Transverse colon (tissue), 4 donors: ENCODE data around the gene DPYD. TPM values are rescaled to one million over a fixed set of nuclear protein-coding genes. Genes with fewer than 3 reads are reported as not detected.
A peak's percentile ranks its signal among the peaks of the same experiment; 100 is the strongest.

Experiments
- DNase-seq: peaks from one replicate; pipeline ENCODE4 v3.0.0-alpha.2; 2019
- H3K27ac ChIP-seq, 4 donors: fragments of 200-600 bp; sonication (generic); 2 replicates each; pipeline ENCODE4 v1.5.1; 2016 to 2018; ENCODE audit warnings: inconsistent platforms in 4 of 4
- H3K27me3 ChIP-seq: fragments of 200-600 bp; sonication (generic); 2 replicates; pipeline ENCODE4 v1.5.1; 2017; ENCODE audit warnings: inconsistent platforms
- H3K36me3 ChIP-seq, 4 donors: fragments of 200-600 bp; sonication (generic); 2 replicates each; pipeline ENCODE4 v1.5.1; 2017 to 2019; ENCODE audit warnings: inconsistent platforms in 4 of 4
- H3K4me1 ChIP-seq, 4 donors: fragments of 200-600 bp; sonication (generic); 2 replicates each; pipeline ENCODE4 v1.5.1; 2017 to 2020; ENCODE audit warnings: inconsistent platforms in 4 of 4
- H3K4me3 ChIP-seq, 4 donors: fragments of 200-600 bp; sonication (generic); 1 replicate in 1 of 4; 2 replicates in 3 of 4; pipeline versions ENCODE4 v1.5.1 to v1.6.1; 2017 to 2019; ENCODE audit warnings: inconsistent platforms in 4 of 4
- H3K9me3 ChIP-seq, 2 donors: fragments of 200-600 bp; sonication (generic); 2 replicates each; pipeline ENCODE4 v1.5.1; 2017 to 2019; ENCODE audit warnings: inconsistent platforms in 2 of 2
- EP300 ChIP-seq: sonication (generic); formaldehyde crosslinking; IDR thresholded peaks from one replicate; pipeline ENCODE4 v1.6.1; 2017; ENCODE audit warnings: antibody characterized with exemption, low read depth
- POLR2A ChIP-seq: fragments of 450-650 bp; IDR thresholded peaks from one replicate; pipeline ENCODE4 v1.6.1; 2016; ENCODE audit warnings: antibody characterized with exemption, mild to moderate bottlenecking, moderate library complexity
- POLR2AphosphoS5 ChIP-seq, 3 donors: sonication (generic); formaldehyde crosslinking; IDR thresholded peaks; one replicate each; pipeline ENCODE4 v1.6.1; 2016; ENCODE audit warnings: antibody characterized with exemption in 3 of 3
- WGBS, 2 donors: methylation state at CpG; one replicate each; pipeline ENCODE4 v1.1.5; 2018; ENCODE audit warnings: low coverage in 1 of 2; 5-methylcytosine and 5-hydroxymethylcytosine counted together
- in situ Hi-C, 4 donors: fragments of 200-750 bp; cut with MboI; loops; one replicate each; pipeline versions ENCODE4 v1.15.0 to v1.15.1; 2017; ENCODE audit warnings: low sequenced_read_pairs in 3 of 4, low pct_ligation_motif_present in 1 of 4, low pct_unique_long_range_greater_than_20kb in 1 of 4
- intact Hi-C: fragments of 100-400 bp; cut with DNase I; formaldehyde crosslinking; loops from one replicate; pipeline ENCODE4 v1.15.1; 2023; ENCODE audit warnings: low total_unique reads
- total RNA-seq, 4 donors: library from RNA; depleted of rRNA; stranded (reverse); fragments of >200 nt; gene quantifications; one replicate each; pipeline ENCODE4 v1.1.0, GENCODE V29; 2016
- TF ChIP-seq, protein P1 (sequence below), 5 experiments: fragments of 200-600 bp in 3 of 5; fragments of 450-650 bp in 2 of 5; sonication (generic) in 3 of 5; IDR thresholded peaks; 1 replicate in 2 of 5; 2 replicates in 3 of 5; pipeline ENCODE4 v1.5.1; 2016 to 2017; ENCODE audit warnings: antibody characterized with exemption in 5 of 5, inconsistent platforms in 3 of 5, mild to moderate bottlenecking in 2 of 5, moderate library complexity in 1 of 5

DPYD gene
- total RNA-seq, 4 donors from 2014 or later = 11.2 to 34.8 (median 26.0) TPM

- Histone ChIP-seq H3K4me1 (peaks cover 0 to 16% (median 0%) of the 10 kb centered on the region in 4 donors), H3K36me3 (no peaks in the 10 kb centered on the region), H3K4me3 (no peak overlapping the region), H3K9me3 (no peaks in the 10 kb centered on the region), H3K27ac (peak overlapping the region in 1 of 4 donors; percentile 10), H3K27me3 (no peaks in the 10 kb centered on the region)
- in situ Hi-C loops (no loop called here), intact Hi-C loops (no loop called here)
- TF ChIP-seq POLR2A = no peak
- no peak for TF ChIP-seq POLR2AphosphoS5 (IDR thresholded peaks at IDR 0.05)
- TF ChIP-seq, protein P1, sequence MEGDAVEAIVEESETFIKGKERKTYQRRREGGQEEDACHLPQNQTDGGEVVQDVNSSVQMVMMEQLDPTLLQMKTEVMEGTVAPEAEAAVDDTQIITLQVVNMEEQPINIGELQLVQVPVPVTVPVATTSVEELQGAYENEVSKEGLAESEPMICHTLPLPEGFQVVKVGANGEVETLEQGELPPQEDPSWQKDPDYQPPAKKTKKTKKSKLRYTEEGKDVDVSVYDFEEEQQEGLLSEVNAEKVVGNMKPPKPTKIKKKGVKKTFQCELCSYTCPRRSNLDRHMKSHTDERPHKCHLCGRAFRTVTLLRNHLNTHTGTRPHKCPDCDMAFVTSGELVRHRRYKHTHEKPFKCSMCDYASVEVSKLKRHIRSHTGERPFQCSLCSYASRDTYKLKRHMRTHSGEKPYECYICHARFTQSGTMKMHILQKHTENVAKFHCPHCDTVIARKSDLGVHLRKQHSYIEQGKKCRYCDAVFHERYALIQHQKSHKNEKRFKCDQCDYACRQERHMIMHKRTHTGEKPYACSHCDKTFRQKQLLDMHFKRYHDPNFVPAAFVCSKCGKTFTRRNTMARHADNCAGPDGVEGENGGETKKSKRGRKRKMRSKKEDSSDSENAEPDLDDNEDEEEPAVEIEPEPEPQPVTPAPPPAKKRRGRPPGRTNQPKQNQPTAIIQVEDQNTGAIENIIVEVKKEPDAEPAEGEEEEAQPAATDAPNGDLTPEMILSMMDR (IDR thresholded peaks at IDR 0.05) = no peak
- no peak for TF ChIP-seq EP300
- 61 to 73% methylated on average over 2 of the region's 2 CpGs for WGBS, 2 donors
- DNase-seq = no peak
Observed at GRCh38 chr1:97901017-97901658, 19.7 kb downstream of the DPYD start.

DNA sequence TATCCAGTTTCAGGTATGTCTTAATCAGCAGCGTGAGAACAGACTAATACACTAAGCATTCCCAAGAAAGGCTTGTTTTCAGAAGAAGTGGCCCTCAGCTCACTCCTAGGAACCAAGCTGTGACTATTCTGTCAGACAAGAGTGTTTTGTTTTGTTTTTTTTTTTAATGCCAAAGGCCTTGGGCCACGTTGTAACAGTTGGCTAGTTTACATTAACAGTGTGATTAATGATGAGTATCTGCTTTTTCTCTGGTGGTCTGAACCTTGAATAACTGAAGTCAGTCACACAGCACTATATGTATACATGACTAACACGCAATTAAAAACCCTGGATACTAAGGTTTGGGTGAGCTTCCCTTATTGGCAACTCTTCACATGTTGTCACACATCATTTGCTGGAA, 21.9 kb downstream of the DPYD start:
- H3K36me3 ChIP-seq = no peaks in the 10 kb centered on the region
- 74 to 88% methylated on average over 3 of the region's 3 CpGs for WGBS, 2 donors

DNA sequence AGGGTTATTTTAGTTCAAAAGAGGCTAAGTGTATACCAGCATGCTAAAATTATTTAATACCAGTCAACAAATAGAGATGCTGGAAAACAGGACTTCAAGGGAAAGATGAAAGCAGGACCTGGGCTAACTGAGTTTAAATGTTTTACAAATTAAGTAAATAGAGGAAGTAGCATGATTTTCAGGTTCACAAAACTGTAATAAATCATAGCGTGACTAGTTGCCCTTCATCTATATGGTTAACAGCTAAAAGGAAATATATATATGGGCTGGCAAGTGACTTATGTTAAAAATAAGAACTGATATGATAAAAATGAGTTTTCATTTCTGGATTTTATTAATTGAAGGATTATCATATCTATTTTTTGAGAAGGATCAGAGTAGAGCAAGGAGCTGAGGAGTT, 25.6 kb downstream of the DPYD start:
- 79 to 80% methylated on average over 1 of the region's 1 CpG for WGBS, 2 donors
- H3K27ac ChIP-seq = no peak overlapping the region
- H3K4me1 ChIP-seq = no peaks in the 10 kb centered on the region
- TF ChIP-seq POLR2AphosphoS5 (IDR thresholded peaks at IDR 0.05) (no peak), EP300 (no peak), POLR2A (no peak)
- TF ChIP-seq, protein P1 (IDR thresholded peaks at IDR 0.05) = no peak
- no peak overlapping the region for H3K4me3 ChIP-seq
- H3K27me3 ChIP-seq = no peaks in the 10 kb centered on the region
- in situ Hi-C loops = no loop called here
- intact Hi-C loops = no loop called here
- no peak for DNase-seq
- H3K36me3 ChIP-seq = no peaks in the 10 kb centered on the region
- no peaks in the 10 kb centered on the region for H3K9me3 ChIP-seq

More for the DNA sequence above, 21.9 kb downstream of the DPYD start:
- Histone ChIP-seq H3K9me3 (no peaks in the 10 kb centered on the region), H3K4me1 (peaks cover 0 to 15% (median 0%) of the 10 kb centered on the region in 4 donors), H3K27ac (no peak overlapping the region), H3K27me3 (no peaks in the 10 kb centered on the region), H3K4me3 (no peak overlapping the region)
- DNase-seq = no peak
- in situ Hi-C loops (no loop called here), intact Hi-C loops (no loop called here)
- TF ChIP-seq, protein P1 (IDR thresholded peaks at IDR 0.05) = no peak
- TF ChIP-seq POLR2AphosphoS5 (IDR thresholded peaks at IDR 0.05) = no peak
- TF ChIP-seq POLR2A = no peak
- TF ChIP-seq EP300 = no peak

- Histone ChIP-seq H3K9me3 (peaks cover 2 to 4% of the 10 kb centered on the region in 2 donors), H3K4me3 (no peak overlapping the region), H3K36me3 (no peaks in the 10 kb centered on the region), H3K27me3 (no peaks in the 10 kb centered on the region), H3K27ac (no peak overlapping the region), H3K4me1 (no peaks in the 10 kb centered on the region)
- in situ Hi-C loops (no loop called here), intact Hi-C loops (no loop called here)
- TF ChIP-seq EP300 = no peak
- TF ChIP-seq POLR2AphosphoS5 (IDR thresholded peaks at IDR 0.05) = no peak
- TF ChIP-seq, protein P1 (IDR thresholded peaks at IDR 0.05) = no peak
- TF ChIP-seq POLR2A = no peak
- no peak for DNase-seq
Observed at GRCh38 chr1:97893844-97894243, 27.0 kb downstream of the DPYD start.
